ENCODE results near the gene P3H3.

GRCh38 chr12:6834254-6834653 is 6.0 kb downstream of the P3H3 start:
- TF ChIP-seq CTCF (IDR thresholded peaks at IDR 0.05 in 4 of 5, conservative IDR thresholded peaks at IDR 0.05 in 1 of 5) (no peak), POLR2A (IDR thresholded peaks at IDR 0.05) (no peak)
